GM10266 (cell line): Measurements from ENCODE around the gene CCZ1B.
"Not testable (repeated sequence)": the region's sequence is repeated elsewhere in the genome, so short reads cannot be mapped to it uniquely, and the experiment has no call there.

Experiments used
- DNase-seq: peaks from one replicate; pipeline ENCODE4 v3.0.0; 2012; ENCODE audit errors: extremely low spot score
- CTCF ChIP-seq: IDR thresholded peaks from 2 replicates; pipeline ENCODE4 v1.5.1; 2012; ENCODE audit warnings: mild to moderate bottlenecking, low read depth; ENCODE audit not compliant: control insufficient read depth, insufficient read depth; ENCODE audit errors: missing control alignments

The CCZ1B gene

GRCh38 chr7:6826151-6826550 is at the start of gene CCZ1B:
TSS of gene CCZ1B (minus strand) at chr7:6826275. CDS start at chr7:6826197, 78 bp downstream.
- DNase-seq, result not testable (repeated sequence)
- peak; percentile 53 for TF ChIP-seq CTCF

GRCh38 chr7:6875022-6875421 is 48.9 kb upstream of the CCZ1B start:
- DNase-seq, result not testable (repeated sequence)

GRCh38 chr7:6872246-6872945 is 46.3 kb upstream of the CCZ1B start:
- not testable (repeated sequence) for DNase-seq

GRCh38 chr7:6871421-6872144 is 45.5 kb upstream of the CCZ1B start:
- DNase-seq, result not testable (repeated sequence)

- DNase-seq, result not testable (repeated sequence)
Observed at GRCh38 chr7:6864751-6865150, 38.7 kb upstream of the CCZ1B start.

- DNase-seq, result not testable (repeated sequence)
Observed at GRCh38 chr7:6864188-6864587, 38.1 kb upstream of the CCZ1B start.

- not testable (repeated sequence) for DNase-seq
Observed at GRCh38 chr7:6862876-6863275, 36.8 kb upstream of the CCZ1B start.

GRCh38 chr7:6857721-6858314 is 31.7 kb upstream of the CCZ1B start:
- peak; percentile 75 for TF ChIP-seq CTCF
- peak; percentile 35 for DNase-seq

GRCh38 chr7:6855563-6856131 is 29.6 kb upstream of the CCZ1B start:
- not testable (repeated sequence) for DNase-seq

- peak; percentile 20 for DNase-seq
Observed at GRCh38 chr7:6854747-6855562, 28.9 kb upstream of the CCZ1B start.

- DNase-seq, result not testable (repeated sequence)
Observed at GRCh38 chr7:6853681-6854080, 27.6 kb upstream of the CCZ1B start.

GRCh38 chr7:6849127-6849526 is 23.1 kb upstream of the CCZ1B start:
- DNase-seq, result not testable (repeated sequence)

- DNase-seq, result not testable (repeated sequence)
Observed at GRCh38 chr7:6847751-6848150, 21.7 kb upstream of the CCZ1B start.

- not testable (repeated sequence) for DNase-seq
Observed at GRCh38 chr7:6845971-6846449, 19.9 kb upstream of the CCZ1B start.

- not testable (repeated sequence) for DNase-seq
Observed at GRCh38 chr7:6843654-6844053, 17.6 kb upstream of the CCZ1B start.

GRCh38 chr7:6843092-6843491 is 17.0 kb upstream of the CCZ1B start:
- not testable (repeated sequence) for DNase-seq

GRCh38 chr7:6842278-6842921 is 16.3 kb upstream of the CCZ1B start:
- DNase-seq, result not testable (repeated sequence)
